Measurements from ENCODE around the gene CAD.
"Not testable (repeated sequence)": the region's sequence is repeated elsewhere in the genome, so short reads cannot be mapped to it uniquely, and the experiment has no call there.

The CAD gene

DNA sequence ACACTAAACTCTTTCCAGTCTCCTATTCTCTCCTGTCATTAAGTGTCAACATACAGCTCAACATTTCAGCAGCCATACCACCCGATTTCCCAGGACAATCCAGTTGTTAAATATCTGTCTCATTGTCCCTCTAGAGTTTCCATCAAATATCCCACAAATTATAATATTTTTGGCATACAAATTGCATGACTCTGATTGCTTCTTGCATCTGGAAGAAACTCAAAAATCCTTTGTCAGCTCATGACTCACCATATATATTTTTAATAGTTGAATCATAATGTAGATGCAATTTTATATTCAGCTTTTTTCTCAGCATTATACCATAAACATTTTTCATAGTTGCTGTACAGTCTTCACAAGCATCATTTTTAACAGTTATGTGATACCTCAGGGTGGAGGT is 38.5 kb downstream of the CAD start:
- Mint-ChIP-seq H3K27ac (no peak overlapping the region), H3K4me1 (no peaks in the 10 kb centered on the region), H3K9me3 (no peaks in the 10 kb centered on the region), H3K27me3 (peaks cover 31% of the 10 kb centered on the region), H3K36me3 (no peaks in the 10 kb centered on the region), H3K4me3 (no peak overlapping the region)

GRCh38 chr2:27256855-27257454 is 39.8 kb downstream of the CAD start:
- no peaks in the 10 kb centered on the region for H3K9me3 Mint-ChIP-seq
- H3K27me3 Mint-ChIP-seq, result peaks cover 43% of the 10 kb centered on the region
- no peak overlapping the region for H3K27ac Mint-ChIP-seq
- no peaks in the 10 kb centered on the region for H3K36me3 Mint-ChIP-seq
- no peak overlapping the region for H3K4me3 Mint-ChIP-seq
- H3K4me1 Mint-ChIP-seq, result peaks cover 11% of the 10 kb centered on the region

DNA sequence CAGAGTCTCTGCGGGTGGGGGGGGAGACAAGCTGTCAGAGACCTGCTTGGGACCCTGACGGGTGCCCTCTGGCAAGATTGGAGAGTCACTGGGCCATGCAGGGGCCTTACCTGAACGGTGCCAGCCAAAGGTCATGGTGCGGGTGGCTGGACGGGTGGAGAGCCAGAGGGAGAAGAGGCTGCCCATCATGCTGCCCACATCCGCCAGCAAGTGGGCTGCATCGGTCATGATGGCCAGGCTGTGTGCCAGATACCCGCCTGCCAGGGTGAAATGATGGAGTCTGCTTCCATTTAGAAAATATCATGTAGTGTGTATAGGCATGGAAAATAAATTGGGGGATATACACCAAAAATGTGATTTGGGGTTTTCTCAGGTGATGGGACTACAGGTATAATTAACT is 40.9 kb downstream of the CAD start:
- Mint-ChIP-seq H3K27me3 (peaks cover 43% of the 10 kb centered on the region), H3K36me3 (no peaks in the 10 kb centered on the region), H3K4me3 (no peak overlapping the region), H3K9me3 (no peaks in the 10 kb centered on the region), H3K4me1 (peaks cover 12% of the 10 kb centered on the region), H3K27ac (no peak overlapping the region)

- Mint-ChIP-seq H3K27me3 (peaks cover 50% of the 10 kb centered on the region), H3K4me3 (peak overlapping the region; percentile 86), H3K27ac (peak overlapping the region; percentile 31), H3K9me3 (no peaks in the 10 kb centered on the region), H3K36me3 (no peaks in the 10 kb centered on the region), H3K4me1 (peaks cover 28% of the 10 kb centered on the region)
These were observed 44.2 kb downstream of the CAD start for GRCh38 chr2:27261241-27261925.

DNA sequence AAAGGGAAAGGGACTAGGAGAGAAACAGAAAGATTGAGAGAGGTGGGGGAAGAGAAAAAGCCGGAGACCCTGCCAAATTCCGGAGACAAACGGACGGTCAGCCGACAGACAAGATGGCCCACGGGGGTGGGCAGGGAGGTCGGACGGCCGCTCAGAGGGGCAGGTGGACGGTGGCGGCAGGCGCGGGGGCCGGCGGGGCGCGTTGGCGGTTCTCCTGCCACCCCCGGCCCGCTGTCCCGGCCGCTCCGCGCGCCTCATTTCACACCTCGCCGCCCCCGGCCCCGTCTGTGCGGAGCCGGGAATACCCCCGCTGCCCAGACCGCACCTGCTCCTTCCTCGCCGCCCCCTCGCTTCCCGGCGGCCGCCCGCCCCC is 44.7 kb downstream of the CAD start:
- peaks cover 28% of the 10 kb centered on the region for H3K4me1 Mint-ChIP-seq
- H3K9me3 Mint-ChIP-seq, result no peaks in the 10 kb centered on the region
- no peaks in the 10 kb centered on the region for H3K36me3 Mint-ChIP-seq
- no peak overlapping the region for H3K27ac Mint-ChIP-seq
- peak overlapping the region; percentile 86 for H3K4me3 Mint-ChIP-seq
- H3K27me3 Mint-ChIP-seq, result peaks cover 47% of the 10 kb centered on the region

DNA sequence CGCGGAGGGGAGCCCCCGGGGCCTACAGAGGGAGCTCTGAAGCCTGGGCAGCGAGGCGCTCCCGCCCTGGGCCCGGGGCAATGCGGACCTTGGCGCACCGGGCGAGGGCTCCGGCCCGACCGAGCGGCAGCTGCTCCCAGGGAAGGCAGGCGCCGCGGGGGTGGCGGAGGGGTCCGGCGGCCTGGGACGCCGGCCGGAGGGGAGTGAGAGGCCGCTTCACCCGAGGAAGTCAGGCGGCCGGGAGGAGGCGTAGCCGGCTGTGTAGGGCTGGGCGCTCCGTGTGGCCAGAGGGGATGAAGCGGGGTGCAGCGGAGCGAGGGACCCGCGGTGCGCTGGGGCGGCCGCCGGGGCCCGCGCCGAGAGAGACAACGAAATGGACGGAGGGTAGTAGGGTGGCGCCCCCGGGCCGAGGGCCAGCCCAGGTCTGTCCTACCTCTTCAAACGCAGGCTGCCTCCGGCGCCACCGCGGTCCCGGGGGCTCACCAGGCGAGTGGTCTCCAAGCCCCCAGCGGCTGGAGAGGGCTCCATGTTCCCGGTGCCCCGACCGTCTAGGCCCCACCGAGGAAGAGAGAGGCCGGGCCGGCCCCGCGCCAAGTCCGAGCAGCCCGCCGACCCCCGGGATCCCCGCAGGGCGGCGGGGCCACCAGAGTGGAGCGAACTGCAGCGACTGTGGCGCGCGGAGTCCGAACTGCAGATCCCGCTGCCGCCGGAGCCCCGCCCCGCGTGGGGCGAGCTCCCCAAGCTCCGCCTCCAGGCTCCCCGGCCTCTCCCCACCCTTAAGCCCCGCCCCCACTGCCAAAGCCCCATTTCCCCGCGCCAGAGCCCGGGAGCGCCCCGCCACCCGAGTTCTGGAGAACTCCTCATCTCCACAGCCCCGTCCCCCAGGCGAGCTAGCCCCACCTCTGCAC is 45.5 kb downstream of the CAD start, which contains the start of gene SLC30A3:
Gene SLC30A3, minus strand, starts transcription at position 669 of the 908 bp plus-strand sequence. Its CDS starts 141 bp downstream, at position 528.
- H3K4me3 Mint-ChIP-seq, result peak within 1 kb of the TSS; percentile 87
- no peak within 1 kb of the TSS for H3K27ac Mint-ChIP-seq
- peaks cover 42% of the 10 kb centered on the region for H3K27me3 Mint-ChIP-seq
- peaks cover 28% of the 10 kb centered on the region for H3K4me1 Mint-ChIP-seq
- no peaks in the 10 kb centered on the region for H3K36me3 Mint-ChIP-seq
- H3K9me3 Mint-ChIP-seq, result no peaks in the 10 kb centered on the region

- peaks cover 40% of the 10 kb centered on the region for H3K27me3 Mint-ChIP-seq
- H3K4me1 Mint-ChIP-seq, result peaks cover 28% of the 10 kb centered on the region
- H3K27ac Mint-ChIP-seq, result no peak overlapping the region
- no peaks in the 10 kb centered on the region for H3K9me3 Mint-ChIP-seq
- H3K4me3 Mint-ChIP-seq, result peak overlapping the region; percentile 87
- no peaks in the 10 kb centered on the region for H3K36me3 Mint-ChIP-seq
These were observed 46.4 kb downstream of the CAD start for GRCh38 chr2:27263287-27264252.

- H3K27me3 Mint-ChIP-seq, result peaks cover 37% of the 10 kb centered on the region
- H3K4me3 Mint-ChIP-seq, result peak overlapping the region; percentile 87
- H3K27ac Mint-ChIP-seq, result no peak overlapping the region
- H3K4me1 Mint-ChIP-seq, result peaks cover 28% of the 10 kb centered on the region
- H3K36me3 Mint-ChIP-seq, result no peaks in the 10 kb centered on the region
- H3K9me3 Mint-ChIP-seq, result no peaks in the 10 kb centered on the region
These were observed 47.1 kb downstream of the CAD start for GRCh38 chr2:27264253-27264752.

DNA sequence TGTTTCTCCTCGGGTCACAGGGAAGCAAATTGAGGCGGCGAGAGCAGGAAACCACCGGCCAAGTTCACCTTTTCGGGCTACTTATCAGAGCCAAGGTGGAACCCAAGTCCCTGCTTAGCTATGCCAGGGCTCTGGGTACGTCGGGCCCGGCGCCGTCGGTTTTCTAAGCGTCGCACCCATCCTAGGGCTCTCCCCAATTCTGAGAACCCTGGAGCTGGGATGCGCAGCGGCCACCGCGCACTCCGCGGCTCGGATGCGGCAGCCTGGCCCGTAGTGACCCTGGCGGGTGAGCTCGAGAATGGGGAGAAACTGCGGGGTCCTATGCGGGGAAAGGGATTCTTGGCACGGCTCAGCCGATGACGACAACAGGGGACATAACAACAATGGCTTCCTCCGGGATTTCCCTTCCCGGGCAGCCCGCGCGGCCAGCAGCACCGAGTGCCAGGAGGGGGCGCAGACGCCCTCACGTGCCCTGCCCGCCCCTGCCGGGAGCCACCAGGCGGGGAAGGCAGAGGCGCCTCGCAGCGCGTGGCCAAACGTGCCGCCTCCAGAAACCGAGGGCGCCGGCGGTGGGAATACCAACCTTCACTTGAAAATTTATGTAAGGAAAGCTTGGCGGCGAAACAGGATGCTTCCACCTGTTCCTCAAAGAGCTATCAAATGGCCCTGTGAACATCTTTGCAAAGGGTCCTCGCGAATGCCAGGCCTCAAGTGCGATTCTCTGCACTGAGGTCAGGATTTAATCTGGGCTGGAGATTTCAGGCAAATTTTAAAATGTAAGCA is 47.8 kb downstream of the CAD start:
- peaks cover 32% of the 10 kb centered on the region for H3K27me3 Mint-ChIP-seq
- no peaks in the 10 kb centered on the region for H3K9me3 Mint-ChIP-seq
- H3K4me3 Mint-ChIP-seq, result peak overlapping the region; percentile 71
- H3K27ac Mint-ChIP-seq, result no peak overlapping the region
- peaks cover 28% of the 10 kb centered on the region for H3K4me1 Mint-ChIP-seq
- H3K36me3 Mint-ChIP-seq, result no peaks in the 10 kb centered on the region

DNA sequence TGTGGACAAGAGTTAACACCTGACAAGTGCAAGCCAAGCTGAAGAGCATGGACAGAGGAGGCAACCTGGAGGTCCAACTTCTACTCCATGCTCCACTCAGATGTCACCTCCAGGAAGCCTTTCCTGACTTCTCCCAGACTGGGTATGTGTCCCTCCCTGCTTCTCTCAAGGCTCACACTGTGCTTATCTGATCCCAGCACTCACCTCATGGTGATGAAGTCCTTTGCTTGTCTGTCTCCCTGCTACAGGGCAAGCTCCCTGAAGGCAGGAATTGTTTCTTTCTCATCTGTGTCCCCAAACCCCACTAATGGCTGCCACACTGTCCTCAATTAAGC is 48.3 kb downstream of the CAD start:
- no peak overlapping the region for H3K27ac Mint-ChIP-seq
- H3K36me3 Mint-ChIP-seq, result no peaks in the 10 kb centered on the region
- peaks cover 28% of the 10 kb centered on the region for H3K4me1 Mint-ChIP-seq
- peak overlapping the region; percentile 59 for H3K4me3 Mint-ChIP-seq
- no peaks in the 10 kb centered on the region for H3K9me3 Mint-ChIP-seq
- peaks cover 27% of the 10 kb centered on the region for H3K27me3 Mint-ChIP-seq

DNA sequence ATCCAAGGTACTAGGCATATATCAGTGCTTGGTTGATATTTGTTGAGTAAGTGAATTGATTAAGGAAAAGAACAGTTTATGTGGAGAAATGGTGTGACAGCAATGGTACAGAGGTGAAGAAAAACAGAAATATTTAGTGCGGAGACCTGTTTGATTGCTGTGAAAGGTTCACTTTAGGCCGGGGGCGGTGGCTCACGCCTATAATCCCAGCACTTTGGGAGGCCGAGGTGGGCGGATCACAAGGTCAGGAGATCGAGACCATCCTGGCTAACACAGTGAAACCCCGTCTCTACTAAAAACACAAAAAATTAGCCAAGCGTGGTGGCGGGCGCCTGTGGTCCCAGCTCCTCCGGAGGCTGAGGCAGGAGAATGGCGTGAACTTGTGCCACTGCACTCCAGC is 51.1 kb downstream of the CAD start:
- H3K27ac Mint-ChIP-seq, H3K4me3 Mint-ChIP-seq, H3K9me3 Mint-ChIP-seq, H3K36me3 Mint-ChIP-seq: not testable (repeated sequence)
- Mint-ChIP-seq H3K27me3 (peaks cover 10% of the 10 kb centered on the region), H3K4me1 (peaks cover 14% of the 10 kb centered on the region)

GRCh38 chr2:27270131-27270530 is 53.0 kb downstream of the CAD start:
- no peaks in the 10 kb centered on the region for H3K9me3 Mint-ChIP-seq
- peaks cover 3% of the 10 kb centered on the region for H3K4me1 Mint-ChIP-seq
- H3K36me3 Mint-ChIP-seq, result no peaks in the 10 kb centered on the region

DNA sequence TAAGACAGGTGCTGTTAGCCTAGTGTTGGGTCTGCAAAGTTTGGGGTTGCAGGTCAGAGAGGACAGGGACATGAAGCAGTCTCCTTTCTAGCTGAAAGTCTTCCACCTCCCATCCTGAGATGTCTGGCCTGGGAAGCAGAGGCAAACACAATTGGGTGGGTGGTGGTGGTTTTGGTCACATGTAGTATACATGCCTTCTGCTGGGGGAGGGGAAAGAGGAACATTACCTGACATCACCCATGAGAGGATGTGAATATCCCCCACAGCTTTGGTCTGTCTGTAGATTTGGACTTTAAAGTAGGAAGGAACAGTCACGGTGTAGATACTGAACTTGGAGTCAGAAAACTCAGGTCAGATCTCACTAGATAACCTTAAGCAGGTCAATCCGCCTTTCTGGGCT is 53.5 kb downstream of the CAD start:
- Mint-ChIP-seq H3K27ac (no peak overlapping the region), H3K4me3 (no peak overlapping the region), H3K9me3 (no peaks in the 10 kb centered on the region)

More at GRCh38 chr2:27270131-27270530, 53.0 kb downstream of the CAD start:
- peaks cover 6% of the 10 kb centered on the region for H3K27me3 Mint-ChIP-seq
- no peak overlapping the region for H3K27ac Mint-ChIP-seq
- no peak overlapping the region for H3K4me3 Mint-ChIP-seq

DNA sequence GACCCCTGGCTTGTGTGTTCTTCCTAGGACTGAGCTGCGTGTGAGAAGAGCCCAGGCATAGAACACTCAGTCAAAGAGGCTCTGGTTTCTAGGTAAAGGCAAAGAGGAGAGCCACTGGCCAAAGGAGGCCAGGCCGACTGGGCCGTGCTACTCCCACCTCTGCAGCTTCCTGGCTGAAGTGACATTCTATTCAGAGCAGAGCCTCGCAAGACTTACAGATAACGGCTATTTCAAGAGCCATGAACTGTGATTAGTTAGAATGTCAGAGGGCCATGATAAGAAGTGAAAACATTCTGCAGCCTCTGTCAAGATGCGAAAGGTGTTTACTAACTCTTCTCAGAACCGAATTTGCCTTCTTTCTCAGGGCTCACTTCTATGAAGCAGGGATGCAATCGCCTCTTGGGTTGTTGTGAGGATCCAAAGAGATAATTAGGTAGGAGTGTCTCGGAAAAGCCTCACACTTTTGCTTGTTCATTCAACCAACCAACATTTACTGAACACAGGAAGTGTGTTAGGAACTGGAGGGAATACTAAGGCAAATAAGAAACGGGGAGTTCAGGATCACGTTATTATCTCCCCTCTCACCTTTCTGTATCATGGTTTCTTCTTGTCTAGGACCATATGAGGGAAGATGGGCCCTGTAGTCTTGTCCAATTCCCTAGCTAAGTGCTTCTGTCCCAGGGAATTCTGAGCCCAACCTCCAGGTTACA is 54.6 kb downstream of the CAD start:
- Mint-ChIP-seq H3K4me3 (no peak overlapping the region), H3K36me3 (no peaks in the 10 kb centered on the region), H3K9me3 (no peaks in the 10 kb centered on the region)

More for the DNA sequence above, 53.5 kb downstream of the CAD start:
- no peaks in the 10 kb centered on the region for H3K36me3 Mint-ChIP-seq
- no peaks in the 10 kb centered on the region for H3K4me1 Mint-ChIP-seq
- peaks cover 2% of the 10 kb centered on the region for H3K27me3 Mint-ChIP-seq

More for the DNA sequence above, 54.6 kb downstream of the CAD start:
- H3K27ac Mint-ChIP-seq, result no peak overlapping the region
- peaks cover 2% of the 10 kb centered on the region for H3K27me3 Mint-ChIP-seq
- no peaks in the 10 kb centered on the region for H3K4me1 Mint-ChIP-seq
